C1 segment of cervical spinal cord (tissue), 14 donors: ENCODE measurements around the gene HMCN1.

Source experiments
- DNase-seq, 14 donors: peaks; one replicate each; lab custom pipeline; 2025; lab: John Stamatoyannopoulos, UW

Gene HMCN1

GRCh38 chr1:185966471-185966870, 232.3 kb downstream of the HMCN1 start:
- no peak for DNase-seq

- no peak for DNase-seq
These were observed 234.8 kb downstream of the HMCN1 start for GRCh38 chr1:185969028-185969427.

GRCh38 chr1:185969524-185969991, 235.4 kb downstream of the HMCN1 start:
- DNase-seq = no peak

GRCh38 chr1:185971688-185972087, 237.5 kb downstream of the HMCN1 start:
- no peak for DNase-seq

- no peak for DNase-seq
These were observed 238.1 kb downstream of the HMCN1 start for GRCh38 chr1:185972096-185972850.

GRCh38 chr1:185973645-185974044, 239.5 kb downstream of the HMCN1 start:
- DNase-seq = no peak

GRCh38 chr1:185974367-185975170, 240.4 kb downstream of the HMCN1 start:
- no peak for DNase-seq

- DNase-seq = no peak
These were observed 246.7 kb downstream of the HMCN1 start for GRCh38 chr1:185980891-185981290.

GRCh38 chr1:185984113-185984836, 250.1 kb downstream of the HMCN1 start:
- DNase-seq = no peak

- DNase-seq = no peak
These were observed 253.6 kb downstream of the HMCN1 start for GRCh38 chr1:185987611-185988321.

GRCh38 chr1:185990565-185990964, 256.4 kb downstream of the HMCN1 start:
- DNase-seq = no peak

- no peak for DNase-seq
These were observed 257.1 kb downstream of the HMCN1 start for GRCh38 chr1:185991266-185991665.

GRCh38 chr1:185996211-185996610, 262.0 kb downstream of the HMCN1 start:
- no peak for DNase-seq

- no peak for DNase-seq
These were observed 264.2 kb downstream of the HMCN1 start for GRCh38 chr1:185998391-185998790.

GRCh38 chr1:186002406-186002805, 268.2 kb downstream of the HMCN1 start:
- DNase-seq = no peak

GRCh38 chr1:186009039-186009737, 275.0 kb downstream of the HMCN1 start:
- DNase-seq = no peak

- no peak for DNase-seq
These were observed 280.3 kb downstream of the HMCN1 start for GRCh38 chr1:186014370-186015037.

- DNase-seq = no peak
These were observed 282.7 kb downstream of the HMCN1 start for GRCh38 chr1:186016856-186017255.

- no peak for DNase-seq
These were observed 288.0 kb downstream of the HMCN1 start for GRCh38 chr1:186022184-186022583.

- DNase-seq = no peak
These were observed 292.8 kb downstream of the HMCN1 start for GRCh38 chr1:186026946-186027345.
